GM19467 (cell line): ENCODE results near the gene SCAI.
"Not testable (repeated sequence)": the region's sequence is repeated elsewhere in the genome, so short reads cannot be mapped to it uniquely, and the experiment has no call there.

Experiments
- ATAC-seq: cut with Tn5 transposase; IDR thresholded peaks from one replicate; pipeline ENCODE4 v1.9.1; 2021; ENCODE audit warnings: mild to moderate bottlenecking, moderate library complexity; ENCODE audit not compliant: unreplicated experiment

The SCAI gene

GRCh38 chr9:125108541-125108940 is 34.8 kb downstream of the SCAI start:
- not testable (repeated sequence) for ATAC-seq

GRCh38 chr9:125106285-125106893 is 36.9 kb downstream of the SCAI start:
- no peak for ATAC-seq

- no peak for ATAC-seq
Measured at GRCh38 chr9:125103770-125104460, 39.4 kb downstream of the SCAI start.

- no peak for ATAC-seq
Measured at GRCh38 chr9:125103021-125103420, 40.3 kb downstream of the SCAI start.

- ATAC-seq, result no peak
Measured at GRCh38 chr9:125100822-125101221, 42.5 kb downstream of the SCAI start.

GRCh38 chr9:125099816-125100215 is 43.5 kb downstream of the SCAI start:
- no peak for ATAC-seq

GRCh38 chr9:125095821-125096443 is 47.4 kb downstream of the SCAI start:
- no peak for ATAC-seq

- ATAC-seq, result no peak
Measured at GRCh38 chr9:125091121-125091520, 52.2 kb downstream of the SCAI start.

GRCh38 chr9:125089331-125089730 is 54.0 kb downstream of the SCAI start:
- no peak for ATAC-seq

- no peak for ATAC-seq
Measured at GRCh38 chr9:125088752-125089151, 54.6 kb downstream of the SCAI start.

- ATAC-seq, result no peak
Measured at GRCh38 chr9:125085703-125086477, 57.4 kb downstream of the SCAI start.

- not testable (repeated sequence) for ATAC-seq
Measured at GRCh38 chr9:125082197-125082596, 61.1 kb downstream of the SCAI start.

GRCh38 chr9:125080797-125081196 is 62.5 kb downstream of the SCAI start:
- not testable (repeated sequence) for ATAC-seq

GRCh38 chr9:125079931-125080330 is 63.4 kb downstream of the SCAI start:
- ATAC-seq, result no peak

GRCh38 chr9:125075997-125076396 is 67.3 kb downstream of the SCAI start:
- ATAC-seq, result no peak

- ATAC-seq, result no peak
Measured at GRCh38 chr9:125074976-125075375, 68.4 kb downstream of the SCAI start.

GRCh38 chr9:125066839-125067619 is 76.3 kb downstream of the SCAI start:
- no peak for ATAC-seq

- ATAC-seq, result no peak
Measured at GRCh38 chr9:125061391-125061790, 81.9 kb downstream of the SCAI start.

- ATAC-seq, result no peak
Measured at GRCh38 chr9:125049212-125050049, 93.9 kb downstream of the SCAI start.

- no peak for ATAC-seq
Measured at GRCh38 chr9:125043631-125044030, 99.7 kb downstream of the SCAI start.
